Activated CD4-positive, alpha-beta memory T cell treated with anti-CD3 and anti-CD28 coated beads, Interleukin-2, amount 10 ng/mL, durations not matched to agents 7 days and 5 days (primary cell): ENCODE measurements around the gene APOB. TPM values are rescaled to one million over a fixed set of nuclear protein-coding genes. Genes with fewer than 3 reads are reported as not detected.
A peak's percentile ranks its signal among the peaks of the same experiment; 100 is the strongest.

Experiments used
- CTCF ChIA-PET: fragments of 350-600 bp; sonication (Branson Sonifier 250); formaldehyde crosslinking; loops from one replicate; lab custom pipeline; 2021; ENCODE audit warnings: antibody characterized with exemption, inconsistent platforms; lab: Charles Lee
- POLR2A ChIA-PET: fragments of 350-600 bp; sonication (Branson Sonifier 250); formaldehyde crosslinking; loops from one replicate; lab custom pipeline; 2021; ENCODE audit warnings: antibody characterized with exemption; lab: Charles Lee
- DNase-seq: peaks from one replicate; pipeline ENCODE4 v3.0.0-alpha.2; 2020
- H3K27ac Mint-ChIP-seq: one replicate; pipeline ENCODE4 v1.8.0; 2021; ENCODE audit warnings: mild to moderate bottlenecking, mixed read lengths
- H3K27me3 Mint-ChIP-seq: one replicate; pipeline ENCODE4 v1.8.0; 2021; ENCODE audit warnings: mixed read lengths
- H3K36me3 Mint-ChIP-seq: one replicate; pipeline ENCODE4 v1.8.0; 2021; ENCODE audit warnings: low read depth, mixed read lengths
- H3K4me1 Mint-ChIP-seq: one replicate; pipeline ENCODE4 v1.8.0; 2021; ENCODE audit warnings: mixed read lengths
- H3K4me3 Mint-ChIP-seq: one replicate; pipeline ENCODE4 v1.8.0; 2021; ENCODE audit warnings: mild to moderate bottlenecking, mixed read lengths
- H3K9me3 Mint-ChIP-seq: one replicate; pipeline ENCODE4 v1.8.0; 2021; ENCODE audit warnings: mixed read lengths
- total RNA-seq, 2 experiments: library from RNA; stranded (reverse); gene quantifications; one replicate each; pipeline ENCODE4 v1.2.3, GENCODE V29; 2021

APOB gene
- total RNA-seq, 2 experiments from 2014 or later, result not detected

- CTCF ChIA-PET, result interaction anchor here (1.5 kb wide), 1 partner anchor 10 kb away, joined by 5 read pairs; no protein-coding TSS in a partner anchor
- POLR2A ChIA-PET, result no interaction called here
- Mint-ChIP-seq H3K27me3 (peaks cover 14% of the 10 kb centered on the region), H3K9me3 (no peaks in the 10 kb centered on the region), H3K4me1 (no peaks in the 10 kb centered on the region), H3K4me3 (no peak overlapping the region), H3K27ac (no peak overlapping the region), H3K36me3 (no peaks in the 10 kb centered on the region)
- no peak for DNase-seq
Observed at GRCh38 chr2:20972792-20973565, 70.9 kb downstream of the APOB start.

- no peak overlapping the region for H3K4me3 Mint-ChIP-seq
- POLR2A ChIA-PET, result no interaction called here
Observed at GRCh38 chr2:20972110-20972509, 71.8 kb downstream of the APOB start.

GRCh38 chr2:20970068-20970467 lies 73.8 kb downstream of the APOB start:
- POLR2A ChIA-PET, result no interaction called here
- CTCF ChIA-PET, result interaction anchor here (1.3 kb wide), 1 partner anchor 309 kb away, joined by 6 read pairs; no protein-coding TSS in a partner anchor
- DNase-seq, result no peak
- H3K36me3 Mint-ChIP-seq, result no peaks in the 10 kb centered on the region
- peaks cover 23% of the 10 kb centered on the region for H3K27me3 Mint-ChIP-seq
- no peaks in the 10 kb centered on the region for H3K4me1 Mint-ChIP-seq
- H3K9me3 Mint-ChIP-seq, result no peaks in the 10 kb centered on the region
- no peak overlapping the region for H3K27ac Mint-ChIP-seq
- H3K4me3 Mint-ChIP-seq, result no peak overlapping the region

More at GRCh38 chr2:20972110-20972509, 71.8 kb downstream of the APOB start:
- DNase-seq, result no peak
- Mint-ChIP-seq H3K9me3 (no peaks in the 10 kb centered on the region), H3K4me1 (no peaks in the 10 kb centered on the region), H3K36me3 (no peaks in the 10 kb centered on the region), H3K27ac (no peak overlapping the region), H3K27me3 (peaks cover 14% of the 10 kb centered on the region)
- CTCF ChIA-PET, result interaction anchor here (1.5 to 1.7 kb wide), 2 partner anchors 9 to 11 kb away, joined by 5 to 6 read pairs; no protein-coding TSS in a partner anchor

GRCh38 chr2:20966061-20966595 lies 77.7 kb downstream of the APOB start:
- H3K36me3 Mint-ChIP-seq, result no peaks in the 10 kb centered on the region
- peaks cover 29% of the 10 kb centered on the region for H3K27me3 Mint-ChIP-seq
- H3K9me3 Mint-ChIP-seq, result no peaks in the 10 kb centered on the region
- no peak overlapping the region for H3K4me3 Mint-ChIP-seq
- H3K4me1 Mint-ChIP-seq, result no peaks in the 10 kb centered on the region
- no peak for DNase-seq
- no peak overlapping the region for H3K27ac Mint-ChIP-seq
- POLR2A ChIA-PET, result no interaction called here
- CTCF ChIA-PET, result interaction anchor here (1.2 to 2.3 kb wide), 3 partner anchors 183 to 305 kb away, joined by 3 to 11 read pairs (median 8); no protein-coding TSS in a partner anchor

GRCh38 chr2:20965221-20965620 lies 78.7 kb downstream of the APOB start:
- Mint-ChIP-seq H3K27me3 (peaks cover 28% of the 10 kb centered on the region), H3K4me3 (no peak overlapping the region), H3K36me3 (no peaks in the 10 kb centered on the region), H3K27ac (no peak overlapping the region), H3K4me1 (no peaks in the 10 kb centered on the region), H3K9me3 (no peaks in the 10 kb centered on the region)
- CTCF ChIA-PET, result interaction anchor here (1.2 to 2.3 kb wide), 3 partner anchors 182 to 304 kb away, joined by 3 to 11 read pairs (median 8); no protein-coding TSS in a partner anchor
- POLR2A ChIA-PET, result no interaction called here
- DNase-seq, result no peak

- Mint-ChIP-seq H3K27ac (no peak overlapping the region), H3K36me3 (no peaks in the 10 kb centered on the region), H3K4me3 (no peak overlapping the region), H3K9me3 (no peaks in the 10 kb centered on the region), H3K27me3 (peaks cover 19% of the 10 kb centered on the region), H3K4me1 (no peaks in the 10 kb centered on the region)
- ChIA-PET CTCF (interaction anchor here (0.8 to 5.8 kb wide), 14 partner anchors 12 to 313 kb away, joined by 3 to 124 read pairs (median 4); partner anchors contain the start of gene HS1BP3), POLR2A (interaction anchor here (0.7 to 1.0 kb wide), 2 partner anchors 311 to 312 kb away, joined by 3 read pairs; no protein-coding TSS in a partner anchor)
- no peak for DNase-seq
Observed at GRCh38 chr2:20963867-20964266, 80.0 kb downstream of the APOB start.

GRCh38 chr2:20962939-20963557 lies 80.8 kb downstream of the APOB start:
- POLR2A ChIA-PET, result interaction anchor here (0.7 to 1.0 kb wide), 2 partner anchors 310 to 312 kb away, joined by 3 read pairs; no protein-coding TSS in a partner anchor
- H3K4me1 Mint-ChIP-seq, result no peaks in the 10 kb centered on the region
- no peaks in the 10 kb centered on the region for H3K36me3 Mint-ChIP-seq
- H3K27ac Mint-ChIP-seq, result no peak overlapping the region
- CTCF ChIA-PET, result interaction anchor here (0.6 to 5.8 kb wide), 25 partner anchors 9 to 312 kb away, joined by 3 to 124 read pairs (median 4); partner anchors contain the start of genes HS1BP3 and LDAH
- H3K9me3 Mint-ChIP-seq, result no peaks in the 10 kb centered on the region
- no peak overlapping the region for H3K4me3 Mint-ChIP-seq
- peak; percentile 70 for DNase-seq
- peaks cover 17% of the 10 kb centered on the region for H3K27me3 Mint-ChIP-seq

GRCh38 chr2:20961858-20962257 lies 82.0 kb downstream of the APOB start:
- no peak for DNase-seq
- Mint-ChIP-seq H3K27me3 (peaks cover 17% of the 10 kb centered on the region), H3K9me3 (no peaks in the 10 kb centered on the region), H3K27ac (no peak overlapping the region), H3K4me3 (no peak overlapping the region), H3K36me3 (no peaks in the 10 kb centered on the region), H3K4me1 (no peaks in the 10 kb centered on the region)
- ChIA-PET POLR2A (no interaction called here), CTCF (interaction anchor here (0.7 to 5.8 kb wide), 5 partner anchors 9 to 300 kb away, joined by 3 to 124 read pairs (median 6); no protein-coding TSS in a partner anchor)

- peaks cover 8% of the 10 kb centered on the region for H3K27me3 Mint-ChIP-seq
- ChIA-PET POLR2A (no interaction called here), CTCF (interaction anchor here (5.5 to 5.8 kb wide), 2 partner anchors 177 to 298 kb away, joined by 77 to 124 read pairs; no protein-coding TSS in a partner anchor)
- H3K36me3 Mint-ChIP-seq, result no peaks in the 10 kb centered on the region
- H3K9me3 Mint-ChIP-seq, result no peaks in the 10 kb centered on the region
- DNase-seq, result no peak
- H3K4me3 Mint-ChIP-seq, result no peak overlapping the region
- no peaks in the 10 kb centered on the region for H3K4me1 Mint-ChIP-seq
- no peak overlapping the region for H3K27ac Mint-ChIP-seq
Observed at GRCh38 chr2:20960003-20960402, 83.9 kb downstream of the APOB start.

- no peak overlapping the region for H3K4me3 Mint-ChIP-seq
- no peaks in the 10 kb centered on the region for H3K4me1 Mint-ChIP-seq
- no peaks in the 10 kb centered on the region for H3K9me3 Mint-ChIP-seq
- POLR2A ChIA-PET, result no interaction called here
- no peaks in the 10 kb centered on the region for H3K36me3 Mint-ChIP-seq
- H3K27ac Mint-ChIP-seq, result no peak overlapping the region
- peaks cover 8% of the 10 kb centered on the region for H3K27me3 Mint-ChIP-seq
- no peak for DNase-seq
- CTCF ChIA-PET, result interaction anchor here (2.1 to 5.8 kb wide), 3 partner anchors 177 to 298 kb away, joined by 5 to 124 read pairs (median 77); no protein-coding TSS in a partner anchor
Observed at GRCh38 chr2:20959252-20959651, 84.6 kb downstream of the APOB start.

GRCh38 chr2:20957788-20958525 lies 85.9 kb downstream of the APOB start:
- H3K9me3 Mint-ChIP-seq, result no peaks in the 10 kb centered on the region
- peaks cover 4% of the 10 kb centered on the region for H3K27me3 Mint-ChIP-seq
- no peaks in the 10 kb centered on the region for H3K36me3 Mint-ChIP-seq
- DNase-seq, result no peak
- H3K4me1 Mint-ChIP-seq, result no peaks in the 10 kb centered on the region
- H3K27ac Mint-ChIP-seq, result no peak overlapping the region
- ChIA-PET POLR2A (no interaction called here), CTCF (interaction anchor here (2.1 kb wide), 1 partner anchor 297 kb away, joined by 5 read pairs; no protein-coding TSS in a partner anchor)
- no peak overlapping the region for H3K4me3 Mint-ChIP-seq
